ENCODE data around the gene TMEM213. TPM values are rescaled to one million over a fixed set of nuclear protein-coding genes. Genes with fewer than 3 reads are reported as not detected.

The TMEM213 gene
- total RNA-seq, 1 experiment from 2014 or later = not detected

- no peak overlapping the region for H3K4me3 ChIP-seq (ENCODE audit: low read depth in 2 of 2, low read length in 2 of 2)
- no peaks in the 10 kb centered on the region for H3K36me3 ChIP-seq (ENCODE audit: control insufficient read depth, insufficient read depth, low read length)
- intact Hi-C loops (cut with micrococcal nuclease; ENCODE audit: unreplicated experiment) (no loop called here), in situ Hi-C loops (cut with HindIII; ENCODE audit: low pct_unique_long_range_greater_than_20kb, low sequenced_read_pairs) (no loop called here)
- H3K27ac ChIP-seq (ENCODE audit: low read length) = no peak overlapping the region
- TF ChIP-seq SIN3A (IDR thresholded peaks at IDR 0.05; ENCODE audit: borderline replicate concordance, insufficient read depth, low read depth, low read length) (no peak), POLR2AphosphoS5 (IDR thresholded peaks at IDR 0.05; ENCODE audit: low read depth, low read length) (no peak), TCF7L2 (IDR thresholded peaks at IDR 0.05; ENCODE audit: low read depth, low read length) (no peak), CTCF (IDR thresholded peaks at IDR 0.05) (no peak)
- TF ChIP-seq, protein P1, sequence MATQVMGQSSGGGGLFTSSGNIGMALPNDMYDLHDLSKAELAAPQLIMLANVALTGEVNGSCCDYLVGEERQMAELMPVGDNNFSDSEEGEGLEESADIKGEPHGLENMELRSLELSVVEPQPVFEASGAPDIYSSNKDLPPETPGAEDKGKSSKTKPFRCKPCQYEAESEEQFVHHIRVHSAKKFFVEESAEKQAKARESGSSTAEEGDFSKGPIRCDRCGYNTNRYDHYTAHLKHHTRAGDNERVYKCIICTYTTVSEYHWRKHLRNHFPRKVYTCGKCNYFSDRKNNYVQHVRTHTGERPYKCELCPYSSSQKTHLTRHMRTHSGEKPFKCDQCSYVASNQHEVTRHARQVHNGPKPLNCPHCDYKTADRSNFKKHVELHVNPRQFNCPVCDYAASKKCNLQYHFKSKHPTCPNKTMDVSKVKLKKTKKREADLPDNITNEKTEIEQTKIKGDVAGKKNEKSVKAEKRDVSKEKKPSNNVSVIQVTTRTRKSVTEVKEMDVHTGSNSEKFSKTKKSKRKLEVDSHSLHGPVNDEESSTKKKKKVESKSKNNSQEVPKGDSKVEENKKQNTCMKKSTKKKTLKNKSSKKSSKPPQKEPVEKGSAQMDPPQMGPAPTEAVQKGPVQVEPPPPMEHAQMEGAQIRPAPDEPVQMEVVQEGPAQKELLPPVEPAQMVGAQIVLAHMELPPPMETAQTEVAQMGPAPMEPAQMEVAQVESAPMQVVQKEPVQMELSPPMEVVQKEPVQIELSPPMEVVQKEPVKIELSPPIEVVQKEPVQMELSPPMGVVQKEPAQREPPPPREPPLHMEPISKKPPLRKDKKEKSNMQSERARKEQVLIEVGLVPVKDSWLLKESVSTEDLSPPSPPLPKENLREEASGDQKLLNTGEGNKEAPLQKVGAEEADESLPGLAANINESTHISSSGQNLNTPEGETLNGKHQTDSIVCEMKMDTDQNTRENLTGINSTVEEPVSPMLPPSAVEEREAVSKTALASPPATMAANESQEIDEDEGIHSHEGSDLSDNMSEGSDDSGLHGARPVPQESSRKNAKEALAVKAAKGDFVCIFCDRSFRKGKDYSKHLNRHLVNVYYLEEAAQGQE (IDR thresholded peaks at IDR 0.05; ENCODE audit: insufficient read depth in 1 of 2, low read depth in 2 of 2, low read length in 1 of 2) = no peak
- POLR2A ChIA-PET = no interaction called here
- BruUV-seq (replicated peaks) = no TSS peak
- DNase-seq (ENCODE audit: low read depth, low spot score) (no peak), ATAC-seq (no peak)
- no peaks in the 10 kb centered on the region for H3K27me3 ChIP-seq (ENCODE audit: control insufficient read depth, insufficient read depth, low read length)
- CTCF ChIA-PET = no interaction called here
- no peaks in the 10 kb centered on the region; the same call in 1 of the 2 replicates for H3K4me1 ChIP-seq (ENCODE audit: control insufficient read depth, insufficient read depth, low read length)
- H3K9me3 ChIP-seq (ENCODE audit: control insufficient read depth, insufficient read depth, low read depth, low read length) = no peaks in the 10 kb centered on the region
Observed at GRCh38 chr7:138878051-138878450, 80.3 kb downstream of the TMEM213 start.

DNA sequence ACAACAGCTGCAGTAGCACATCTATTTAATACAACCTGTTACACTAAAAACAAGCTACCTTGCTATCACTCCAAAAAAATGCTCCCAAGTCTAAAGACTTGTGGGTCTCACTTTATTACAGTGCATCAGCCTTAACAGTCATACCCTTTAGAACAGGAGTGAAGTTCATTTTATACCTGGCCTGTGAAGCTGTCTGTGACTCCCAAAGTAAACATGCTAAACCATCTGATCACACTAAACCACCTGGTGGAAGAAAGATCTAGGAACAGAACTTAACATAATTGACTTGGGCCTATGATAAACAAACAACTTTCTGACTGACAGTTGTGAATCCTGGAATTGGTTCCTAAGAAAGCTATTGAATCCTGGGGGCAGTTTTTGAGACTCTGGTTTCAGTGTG, 81.1 kb downstream of the TMEM213 start:
- DNase-seq (ENCODE audit: low read depth, low spot score) (no peak), ATAC-seq (no peak)
- Histone ChIP-seq H3K27ac (ENCODE audit: low read length) (no peak overlapping the region), H3K4me1 (ENCODE audit: control insufficient read depth, insufficient read depth, low read length) (no peaks in the 10 kb centered on the region; the same call in 1 of the 2 replicates), H3K9me3 (ENCODE audit: control insufficient read depth, insufficient read depth, low read depth, low read length) (no peaks in the 10 kb centered on the region), H3K36me3 (ENCODE audit: control insufficient read depth, insufficient read depth, low read length) (no peaks in the 10 kb centered on the region), H3K4me3 (ENCODE audit: low read depth in 2 of 2, low read length in 2 of 2) (no peak overlapping the region), H3K27me3 (ENCODE audit: control insufficient read depth, insufficient read depth, low read length) (no peaks in the 10 kb centered on the region)
- ChIA-PET POLR2A (interaction anchor here (0.6 kb wide), 1 partner anchor 75 kb away, joined by 3 read pairs; no protein-coding TSS in a partner anchor), CTCF (no interaction called here)
- intact Hi-C loops (cut with micrococcal nuclease; ENCODE audit: unreplicated experiment) (no loop called here), in situ Hi-C loops (cut with HindIII; ENCODE audit: low pct_unique_long_range_greater_than_20kb, low sequenced_read_pairs) (no loop called here)
- TF ChIP-seq CTCF (IDR thresholded peaks at IDR 0.05) (no peak), SIN3A (IDR thresholded peaks at IDR 0.05; ENCODE audit: borderline replicate concordance, insufficient read depth, low read depth, low read length) (no peak), TCF7L2 (IDR thresholded peaks at IDR 0.05; ENCODE audit: low read depth, low read length) (no peak), POLR2AphosphoS5 (IDR thresholded peaks at IDR 0.05; ENCODE audit: low read depth, low read length) (no peak)
- TF ChIP-seq, protein P1 (IDR thresholded peaks at IDR 0.05; ENCODE audit: insufficient read depth in 1 of 2, low read depth in 2 of 2, low read length in 1 of 2) = no peak
- no TSS peak for BruUV-seq (replicated peaks)
